IPS DF 6.9 (cell line): ENCODE measurements around the gene TCL1A.
"Not testable (repeated sequence)": the region's sequence is repeated elsewhere in the genome, so short reads cannot be mapped to it uniquely, and the experiment has no call there.

Source experiments
- DNase-seq: peaks from one replicate; pipeline ENCODE4 v3.0.0-alpha.2; 2013; ENCODE audit warnings: low read depth, low spot score
- H3K27ac ChIP-seq: one replicate; pipeline ENCODE4 v1.5.1; 2013; ENCODE audit warnings: low read length, control low read depth
- H3K27me3 ChIP-seq: 2 replicates; pipeline ENCODE4 v1.6.1; 2013; ENCODE audit warnings: mild to moderate bottlenecking, low read length; ENCODE audit not compliant: control insufficient read depth, insufficient read depth
- H3K36me3 ChIP-seq: 2 replicates; pipeline ENCODE4 v1.6.1; 2013; ENCODE audit warnings: low read length; ENCODE audit not compliant: control insufficient read depth, insufficient read depth
- H3K4me1 ChIP-seq: 2 replicates; pipeline ENCODE4 v1.6.1; 2013; ENCODE audit warnings: low read length; ENCODE audit not compliant: control insufficient read depth, insufficient read depth
- H3K4me3 ChIP-seq: 2 replicates; pipeline ENCODE4 v1.5.1; 2013; ENCODE audit warnings: mild to moderate bottlenecking, low read length
- H3K9me3 ChIP-seq: 2 replicates; pipeline ENCODE4 v1.6.1; 2013; ENCODE audit warnings: low read length, inconsistent platforms; ENCODE audit not compliant: control insufficient read depth, insufficient read depth
- WGBS: extraction: QIAGEN DNeasy Blood & Tissue Kit; methylation state at CpG from one replicate; pipeline ENCODE4 v1.1.7; 2013; ENCODE audit warnings: mixed read lengths, missing lambda C conversion rate; ENCODE audit not compliant: insufficient read length, insufficient coverage; 5-methylcytosine and 5-hydroxymethylcytosine counted together

Gene TCL1A

DNA sequence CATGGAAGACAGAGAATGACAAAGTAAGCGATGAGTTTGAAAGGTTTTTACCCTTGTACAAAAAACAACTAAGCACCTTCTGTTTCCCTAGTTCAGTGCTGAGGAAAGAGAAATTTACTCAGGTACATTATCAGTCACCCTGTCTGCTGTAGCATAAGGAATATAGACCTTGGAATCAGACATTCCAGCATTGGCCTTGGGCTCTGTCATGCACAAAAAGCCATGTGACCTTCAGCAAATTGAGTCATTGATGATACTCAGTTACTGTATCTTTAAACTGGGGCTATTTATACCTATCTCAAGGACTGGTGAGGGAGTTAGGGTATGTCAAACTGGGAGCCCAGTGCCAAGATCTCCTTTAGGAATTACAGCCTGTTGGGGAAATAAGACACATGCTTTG, 19.3 kb upstream of the TCL1A start:
- no peak for DNase-seq
- Histone ChIP-seq H3K27ac (no peak overlapping the region), H3K9me3 (no peaks in the 10 kb centered on the region), H3K27me3 (no peaks in the 10 kb centered on the region), H3K4me3 (no peak overlapping the region), H3K4me1 (no peaks in the 10 kb centered on the region), H3K36me3 (no peaks in the 10 kb centered on the region)
- WGBS: no CpG with 5 or more reads among the region's 1 CpG

DNA sequence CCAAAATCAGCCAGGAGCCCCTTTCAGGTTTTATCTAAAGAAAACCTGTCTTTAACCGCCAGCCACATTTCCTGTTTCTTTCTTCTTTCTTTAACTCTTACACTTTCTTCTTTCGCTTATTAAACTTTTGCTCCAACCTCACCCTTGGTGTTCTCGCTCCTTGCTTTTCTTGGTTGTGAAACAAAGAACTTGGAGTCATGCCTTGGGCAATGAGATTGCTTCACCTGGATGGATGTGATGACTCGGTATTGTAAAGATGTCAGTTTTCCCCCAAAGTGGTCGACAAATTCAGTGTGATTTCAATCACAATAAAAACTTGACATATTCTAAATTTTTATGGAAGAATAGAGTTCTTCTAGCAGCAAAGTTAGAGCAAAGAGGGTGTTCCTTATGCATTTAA, 16.2 kb upstream of the TCL1A start:
- no peaks in the 10 kb centered on the region for H3K27me3 ChIP-seq

DNA sequence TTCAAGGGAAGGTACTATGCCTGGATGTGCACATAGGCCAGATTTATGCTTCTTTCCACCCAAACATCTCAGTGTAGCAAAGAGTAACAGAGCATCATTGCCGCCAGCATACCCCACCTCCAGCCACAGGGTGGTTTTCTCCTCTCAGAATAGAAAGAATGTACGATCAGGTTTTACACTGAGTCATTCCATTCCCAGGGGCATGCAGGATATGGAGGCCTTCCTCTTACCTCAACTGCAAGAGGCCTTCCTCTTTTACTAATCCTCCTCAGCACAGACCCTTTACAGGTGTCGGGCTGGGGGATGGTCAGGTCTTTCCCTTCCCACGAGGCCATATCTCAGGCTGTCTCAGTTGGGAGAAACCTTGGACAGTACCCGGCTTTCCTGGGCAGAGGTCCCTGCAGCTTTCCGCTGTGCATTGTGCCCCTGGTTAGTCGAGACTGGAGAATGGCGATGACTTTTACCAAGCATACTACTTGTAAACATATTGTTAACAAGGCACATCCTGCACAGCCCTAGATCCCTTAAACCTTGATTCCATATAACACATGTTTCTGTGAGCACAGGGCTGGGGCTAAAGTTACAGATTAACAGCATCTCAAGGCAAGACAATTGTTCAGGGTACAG, 15.6 kb upstream of the TCL1A start:
- H3K36me3 ChIP-seq, H3K4me3 ChIP-seq, H3K27me3 ChIP-seq, DNase-seq, H3K27ac ChIP-seq, H3K9me3 ChIP-seq, H3K4me1 ChIP-seq: not testable (repeated sequence)
- no CpG with 5 or more reads among the region's 8 CpGs for WGBS

More for the DNA sequence above, 16.2 kb upstream of the TCL1A start:
- DNase-seq: no peak
- no peaks in the 10 kb centered on the region for H3K9me3 ChIP-seq
- no peaks in the 10 kb centered on the region for H3K36me3 ChIP-seq
- H3K27ac ChIP-seq: no peak overlapping the region
- H3K4me1 ChIP-seq: no peaks in the 10 kb centered on the region
- 100% methylated on average over 3 of the region's 5 CpGs for WGBS
- no peak overlapping the region for H3K4me3 ChIP-seq

DNA sequence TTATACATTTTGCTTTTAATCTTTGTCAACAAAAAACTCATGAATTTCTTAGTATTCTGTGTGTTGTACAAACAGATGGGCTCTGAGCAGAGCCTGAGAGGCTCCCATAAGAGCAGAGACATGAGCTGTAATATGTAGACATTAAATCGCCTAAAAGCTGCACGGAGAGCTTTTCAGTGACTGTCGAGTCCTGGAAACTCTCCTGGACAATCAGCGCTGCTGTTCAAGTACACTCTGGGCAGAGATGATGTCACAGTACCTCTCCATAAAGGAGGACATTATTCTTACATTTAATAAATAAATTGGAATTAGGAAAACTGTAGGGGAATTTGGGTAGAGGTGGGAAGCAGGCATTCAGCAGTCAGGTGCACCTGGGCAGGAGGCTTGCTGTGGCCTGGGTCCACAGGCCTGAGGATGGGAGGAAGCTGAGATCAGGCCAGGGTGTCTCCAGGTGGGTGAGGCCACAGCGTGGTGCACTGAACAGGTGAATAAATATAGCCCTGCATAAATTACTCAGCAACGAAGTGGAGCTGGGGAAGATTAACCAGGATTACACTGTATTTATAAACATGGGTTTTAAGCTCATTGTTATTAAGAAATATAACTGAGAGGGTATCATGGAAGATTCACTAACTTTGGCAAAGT, 13.3 kb upstream of the TCL1A start:
- Histone ChIP-seq H3K9me3 (no peaks in the 10 kb centered on the region), H3K4me3 (no peak overlapping the region), H3K27me3 (no peaks in the 10 kb centered on the region), H3K4me1 (no peaks in the 10 kb centered on the region), H3K36me3 (no peaks in the 10 kb centered on the region), H3K27ac (no peak overlapping the region)
- DNase-seq: no peak
- no CpG with 5 or more reads among the region's 6 CpGs for WGBS

DNA sequence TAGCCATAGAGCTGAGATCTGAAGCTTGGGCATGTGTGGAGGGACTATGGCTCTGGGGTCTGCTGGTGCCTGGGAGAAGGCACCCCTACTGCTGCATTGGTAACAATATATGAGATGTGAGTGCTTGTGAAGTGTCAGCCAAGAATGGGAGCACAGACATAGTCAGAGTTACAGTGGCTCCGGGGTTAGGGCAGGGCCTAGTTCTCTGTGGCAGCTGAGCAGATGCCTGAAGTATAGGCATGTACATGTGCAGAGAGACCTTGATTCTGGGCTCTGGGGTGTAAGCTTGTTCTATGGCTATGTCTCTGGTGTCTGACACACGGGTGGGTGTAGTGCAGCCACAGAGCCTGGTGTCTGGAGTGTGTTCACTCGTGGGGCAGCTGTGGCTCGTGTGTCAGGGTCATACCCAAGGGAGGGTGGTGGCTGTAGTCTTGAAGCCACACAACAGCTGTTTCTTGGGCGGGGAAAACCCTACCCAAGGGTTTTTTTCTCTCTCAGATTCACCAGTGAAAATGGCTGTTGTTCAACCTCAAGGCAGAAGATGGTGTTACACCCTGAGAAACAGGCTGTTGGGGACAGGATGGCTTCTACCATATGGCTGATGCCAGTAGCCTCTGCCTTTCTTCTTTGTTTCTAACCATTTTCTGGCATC, 11.9 kb upstream of the TCL1A start:
- no peaks in the 10 kb centered on the region for H3K27me3 ChIP-seq
- no peaks in the 10 kb centered on the region for H3K4me1 ChIP-seq
- H3K27ac ChIP-seq: no peak overlapping the region
- no CpG with 5 or more reads among the region's 5 CpGs for WGBS
- DNase-seq: no peak
- H3K4me3 ChIP-seq: no peak overlapping the region
- H3K9me3 ChIP-seq: no peaks in the 10 kb centered on the region
- H3K36me3 ChIP-seq: no peaks in the 10 kb centered on the region

DNA sequence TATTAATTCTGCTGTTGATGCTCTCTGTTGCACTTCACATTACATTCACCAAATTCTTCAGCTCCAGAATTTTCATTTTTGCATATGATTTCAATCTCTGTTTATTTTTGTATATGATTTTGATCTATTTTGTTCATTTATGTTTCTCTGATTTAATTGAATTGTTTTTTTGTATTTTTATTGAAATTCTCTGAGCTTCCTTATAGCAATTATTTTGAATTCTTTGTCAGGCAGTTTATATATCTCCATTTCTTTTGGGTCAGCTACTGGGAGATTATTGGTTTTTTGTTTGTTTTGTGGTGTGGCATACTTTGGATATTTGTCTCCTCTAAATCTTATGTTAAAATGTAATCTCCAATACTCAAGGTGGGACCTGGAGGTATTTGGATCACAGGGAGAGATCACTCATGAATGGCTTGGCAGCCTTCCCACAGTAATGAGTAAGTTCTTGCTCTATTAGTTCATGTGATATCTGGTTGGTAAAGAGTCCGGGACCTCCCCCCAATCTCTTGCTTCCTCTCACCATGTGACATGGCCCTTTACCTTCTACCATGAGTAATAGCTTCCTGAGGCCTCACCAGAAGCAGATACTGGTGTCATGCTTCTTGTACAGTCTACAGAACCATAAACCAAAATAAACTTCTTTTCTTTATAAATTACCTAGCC, 8.7 kb upstream of the TCL1A start:
- Histone ChIP-seq H3K36me3 (no peaks in the 10 kb centered on the region), H3K27ac (no peak overlapping the region), H3K4me1 (no peaks in the 10 kb centered on the region), H3K27me3 (no peaks in the 10 kb centered on the region), H3K9me3 (no peaks in the 10 kb centered on the region), H3K4me3 (no peak overlapping the region)
- no CpG with 5 or more reads among the region's 1 CpG for WGBS
- no peak for DNase-seq

DNA sequence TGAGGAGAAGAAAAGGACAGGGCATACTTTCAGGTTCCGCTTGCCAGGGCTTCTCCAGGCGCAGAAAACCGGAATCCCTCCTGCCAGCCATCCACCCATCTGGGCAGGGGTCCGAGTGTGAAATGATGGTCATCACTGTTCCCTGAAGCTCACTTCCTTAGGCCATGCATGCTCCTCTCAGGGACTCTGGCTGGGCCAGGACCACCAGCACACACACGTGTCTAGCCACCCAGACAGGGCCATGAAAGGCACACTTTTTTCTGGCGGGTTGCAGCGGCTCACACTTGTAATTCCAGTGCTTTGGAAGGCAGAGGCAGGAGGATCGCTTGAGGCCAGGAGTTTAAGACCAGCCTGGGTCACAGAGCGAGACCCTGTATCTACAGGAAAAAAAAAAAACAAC, 1.5 kb downstream of the TCL1A start:
- no peaks in the 10 kb centered on the region for H3K36me3 ChIP-seq

DNA sequence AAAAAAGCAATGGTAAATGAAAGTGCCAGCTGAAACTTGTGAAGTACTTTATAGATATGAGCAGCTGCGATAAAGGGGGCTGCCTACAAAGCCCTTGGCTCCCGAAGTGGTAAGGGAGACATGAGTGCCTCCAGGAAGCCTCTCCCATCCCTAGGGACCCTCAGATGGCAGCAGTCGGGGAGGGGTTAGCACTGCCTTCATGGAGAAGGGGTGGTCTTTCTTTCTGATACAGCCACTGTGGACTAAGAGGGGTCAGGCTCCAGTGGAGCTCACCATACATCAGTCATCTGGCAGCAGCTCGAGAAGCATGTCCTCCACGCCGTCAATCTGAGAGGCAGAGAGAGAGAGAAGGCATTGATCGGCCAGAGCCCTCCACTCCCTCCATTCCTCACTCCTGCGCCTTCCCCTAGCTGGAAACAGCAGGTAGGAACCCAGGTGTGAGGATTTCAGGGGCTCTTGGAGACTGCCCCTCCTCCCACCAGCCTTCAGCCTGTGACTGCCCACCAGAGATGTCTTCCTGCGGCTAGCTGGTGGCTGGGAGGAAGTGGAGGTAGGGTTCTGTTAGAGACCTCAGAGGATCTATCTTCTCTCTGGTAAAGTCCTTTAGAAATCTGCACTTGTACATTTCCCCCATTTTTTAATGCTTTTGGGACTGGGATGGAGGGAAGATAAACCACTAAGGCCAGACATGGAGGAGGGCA, 2.3 kb downstream of the TCL1A start:
- no peak overlapping the region for H3K27ac ChIP-seq
- H3K4me1 ChIP-seq: peaks cover 2% of the 10 kb centered on the region; the same call in 1 of the 2 replicates
- no peak overlapping the region for H3K4me3 ChIP-seq
- no peaks in the 10 kb centered on the region for H3K9me3 ChIP-seq
- no peaks in the 10 kb centered on the region for H3K36me3 ChIP-seq
- DNase-seq: no peak
- no peaks in the 10 kb centered on the region; the same call in 1 of the 2 replicates for H3K27me3 ChIP-seq
- WGBS: no CpG with 5 or more reads among the region's 9 CpGs

More for the DNA sequence above, 1.5 kb downstream of the TCL1A start:
- H3K9me3 ChIP-seq: no peaks in the 10 kb centered on the region
- H3K4me1 ChIP-seq: peaks cover 2% of the 10 kb centered on the region; the same call in 1 of the 2 replicates
- H3K4me3 ChIP-seq: no peak overlapping the region
- no peaks in the 10 kb centered on the region; the same call in 1 of the 2 replicates for H3K27me3 ChIP-seq
- DNase-seq: no peak
- H3K27ac ChIP-seq: no peak overlapping the region
- no CpG with 5 or more reads among the region's 9 CpGs for WGBS

DNA sequence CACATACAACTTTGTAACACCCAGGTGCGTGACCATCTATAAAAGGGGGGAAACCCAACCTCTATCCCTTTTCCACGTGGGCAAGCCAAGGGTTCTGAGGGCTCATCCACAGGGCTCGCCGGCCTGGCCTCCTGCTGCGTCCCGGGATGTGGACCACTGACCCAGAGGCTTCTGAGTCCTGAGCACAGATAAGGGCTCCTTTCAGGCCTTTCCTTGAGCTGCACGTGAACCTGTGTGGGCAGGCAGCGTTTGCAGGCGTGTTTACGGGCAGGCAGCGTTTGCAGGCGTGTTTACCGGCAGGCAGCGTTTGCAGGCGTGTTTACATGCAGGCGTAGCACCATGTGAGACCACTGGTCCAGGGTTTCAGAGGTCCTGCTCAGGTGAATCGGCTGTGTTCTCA, 3.8 kb downstream of the TCL1A start:
- Histone ChIP-seq H3K4me3 (no peak overlapping the region), H3K36me3 (no peaks in the 10 kb centered on the region), H3K27ac (no peak overlapping the region), H3K27me3 (no peaks in the 10 kb centered on the region; the same call in 1 of the 2 replicates), H3K4me1 (peaks cover 2% of the 10 kb centered on the region; the same call in 1 of the 2 replicates), H3K9me3 (no peaks in the 10 kb centered on the region)
- no CpG with 5 or more reads among the region's 17 CpGs for WGBS
- DNase-seq: no peak

DNA sequence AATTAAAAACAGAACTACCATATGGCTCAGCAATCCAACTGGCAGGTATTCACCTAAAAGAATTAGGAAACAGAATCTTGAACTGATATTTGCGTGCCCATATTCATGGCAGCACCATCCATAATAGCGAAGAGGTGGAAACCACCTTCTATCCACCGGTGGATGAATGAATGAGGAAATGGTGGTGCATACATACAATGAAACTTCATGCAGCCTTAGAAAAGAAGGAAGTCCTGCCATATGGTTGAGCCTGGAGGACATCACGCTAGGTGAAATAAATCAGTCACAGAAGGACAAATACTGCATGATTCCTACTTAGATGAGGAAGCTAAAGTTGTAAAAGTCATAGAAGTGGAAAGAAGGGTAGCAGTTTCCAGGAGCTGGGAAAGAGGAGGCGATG, 6.6 kb downstream of the TCL1A start:
- Histone ChIP-seq H3K27me3 (peaks cover 16% of the 10 kb centered on the region; the same call in 1 of the 2 replicates), H3K36me3 (no peaks in the 10 kb centered on the region), H3K27ac (no peak overlapping the region), H3K4me1 (0 out of 2 replicates have a peak, but pooled peaks cover 2% of the 10 kb centered on the region), H3K4me3 (no peak overlapping the region), H3K9me3 (no peaks in the 10 kb centered on the region)
- WGBS: no CpG with 5 or more reads among the region's 5 CpGs
- DNase-seq: no peak
